Cardiac muscle cell (in vitro differentiated cells and primary cell): ENCODE measurements around the gene VCX3B. TPM values are rescaled to one million over a fixed set of nuclear protein-coding genes. Genes with fewer than 3 reads are reported as not detected.
"Not testable (repeated sequence)": the region's sequence is repeated elsewhere in the genome, so short reads cannot be mapped to it uniquely, and the experiment has no call there.

Experiments used
- DNase-seq, 2 donors: peaks; one replicate each; pipeline versions ENCODE4 v3.0.0 to v3.0.0-alpha.2; 2010 to 2017; ENCODE audit warnings: low read depth in 1 of 2, low spot score in 1 of 2
- H3K27ac ChIP-seq: fragments of 200-600 bp; sonication (generic); 2 replicates; pipeline ENCODE4 v1.5.1; 2016
- H3K27me3 ChIP-seq: fragments of 200-600 bp; sonication (generic); 2 replicates; pipeline ENCODE4 v1.6.0; 2016; ENCODE audit warnings: control low read depth
- H3K36me3 ChIP-seq: fragments of 200-600 bp; sonication (generic); 2 replicates; pipeline ENCODE4 v1.5.1; 2016; ENCODE audit warnings: control low read depth
- H3K4me1 ChIP-seq: fragments of 200-600 bp; sonication (generic); 2 replicates; pipeline ENCODE4 v1.8.1; 2017; ENCODE audit warnings: low read depth, mild to moderate bottlenecking, mixed run types
- H3K4me3 ChIP-seq: fragments of 200-600 bp; sonication (generic); 2 replicates; pipeline ENCODE4 v1.5.1; 2016; ENCODE audit warnings: mild to moderate bottlenecking
- H3K9me3 ChIP-seq: fragments of 200-600 bp; sonication (generic); 2 replicates; pipeline ENCODE4 v1.5.1; 2017; ENCODE audit warnings: low read depth, mild to moderate bottlenecking, control low read depth
- polyA plus RNA-seq: library from polyadenylated mRNA; unstranded; fragments of >200 nt; fragmentation: Nextera tagmentation; extraction: Ambion mirVana; gene quantifications from 2 replicates; pipeline ENCODE4 v1.2.1, GENCODE V29; 2016
- total RNA-seq: library from RNA; depleted of rRNA; stranded (reverse); fragments of >200 nt; gene quantifications from 2 replicates; pipeline ENCODE4 v1.2.3, GENCODE V29; 2016
- TF ChIP-seq, protein P1 (sequence below): IDR thresholded peaks from 2 replicates; pipeline ENCODE4 v1.5.1; 2012; ENCODE audit warnings: low read depth, mild to moderate bottlenecking, low read length

VCX3B gene
- total and polyA plus RNA-seq, 2 experiments from 2014 or later = 0.35 to 1.3 TPM

DNA sequence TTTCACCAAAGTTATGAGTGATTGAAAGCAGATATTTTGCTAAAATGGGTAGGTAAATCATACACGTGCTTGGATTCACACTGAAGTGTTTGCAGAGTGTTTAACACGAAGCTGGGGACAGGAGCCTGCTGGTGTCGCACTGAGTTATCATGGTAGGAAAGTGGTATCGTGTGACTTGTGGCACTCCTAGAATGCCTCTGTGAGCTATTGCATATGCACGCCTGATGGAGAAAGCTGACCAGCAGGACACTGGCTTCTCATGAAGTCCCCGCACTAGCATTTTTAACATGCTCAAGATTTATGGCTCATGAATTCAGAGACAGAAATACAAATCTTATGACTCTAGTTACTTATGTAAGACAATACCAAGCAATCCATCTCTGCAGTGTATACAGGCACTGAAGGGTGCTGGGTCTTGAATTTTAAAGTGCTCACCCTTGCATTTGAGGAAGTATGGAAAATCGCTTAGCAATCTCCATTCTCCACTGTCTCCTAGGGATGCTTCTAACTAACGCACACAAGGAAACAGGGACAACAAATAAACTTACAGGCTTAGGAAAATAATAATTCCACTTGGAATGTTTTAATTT lies 19.8 kb downstream of the VCX3B start:
- TF ChIP-seq, protein P1, sequence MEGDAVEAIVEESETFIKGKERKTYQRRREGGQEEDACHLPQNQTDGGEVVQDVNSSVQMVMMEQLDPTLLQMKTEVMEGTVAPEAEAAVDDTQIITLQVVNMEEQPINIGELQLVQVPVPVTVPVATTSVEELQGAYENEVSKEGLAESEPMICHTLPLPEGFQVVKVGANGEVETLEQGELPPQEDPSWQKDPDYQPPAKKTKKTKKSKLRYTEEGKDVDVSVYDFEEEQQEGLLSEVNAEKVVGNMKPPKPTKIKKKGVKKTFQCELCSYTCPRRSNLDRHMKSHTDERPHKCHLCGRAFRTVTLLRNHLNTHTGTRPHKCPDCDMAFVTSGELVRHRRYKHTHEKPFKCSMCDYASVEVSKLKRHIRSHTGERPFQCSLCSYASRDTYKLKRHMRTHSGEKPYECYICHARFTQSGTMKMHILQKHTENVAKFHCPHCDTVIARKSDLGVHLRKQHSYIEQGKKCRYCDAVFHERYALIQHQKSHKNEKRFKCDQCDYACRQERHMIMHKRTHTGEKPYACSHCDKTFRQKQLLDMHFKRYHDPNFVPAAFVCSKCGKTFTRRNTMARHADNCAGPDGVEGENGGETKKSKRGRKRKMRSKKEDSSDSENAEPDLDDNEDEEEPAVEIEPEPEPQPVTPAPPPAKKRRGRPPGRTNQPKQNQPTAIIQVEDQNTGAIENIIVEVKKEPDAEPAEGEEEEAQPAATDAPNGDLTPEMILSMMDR = no peak
- H3K27me3 ChIP-seq = no peaks in the 10 kb centered on the region
- no peaks in the 10 kb centered on the region for H3K36me3 ChIP-seq
- H3K27ac ChIP-seq = no peak overlapping the region
- no peaks in the 10 kb centered on the region for H3K9me3 ChIP-seq
- no peaks in the 10 kb centered on the region for H3K4me1 ChIP-seq
- no peak overlapping the region for H3K4me3 ChIP-seq
- peak in 1 of 2 donors; percentile 35 for DNase-seq

DNA sequence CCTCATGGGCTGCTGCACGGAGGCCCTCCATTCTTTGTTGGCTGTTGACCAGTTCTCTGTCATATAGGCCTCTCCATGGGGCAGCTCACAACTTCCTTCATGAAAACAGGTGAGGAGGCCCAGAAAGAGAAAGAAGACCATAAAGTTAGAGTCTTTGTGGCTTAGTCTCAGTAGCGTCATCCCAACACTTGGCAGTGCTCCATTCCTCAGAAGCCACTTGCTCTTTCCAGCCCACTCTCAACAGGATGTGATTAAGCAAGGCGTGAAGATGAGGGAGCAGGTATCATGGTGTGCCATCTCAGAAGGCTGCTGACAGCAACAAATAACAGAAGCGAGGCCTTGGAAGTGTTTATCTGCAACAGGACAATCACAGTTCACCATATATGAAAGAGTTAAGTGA lies 30.4 kb downstream of the VCX3B start:
- H3K36me3 ChIP-seq, H3K27ac ChIP-seq, DNase-seq, H3K27me3 ChIP-seq, H3K4me1 ChIP-seq, H3K4me3 ChIP-seq, H3K9me3 ChIP-seq: not testable (repeated sequence)

DNA sequence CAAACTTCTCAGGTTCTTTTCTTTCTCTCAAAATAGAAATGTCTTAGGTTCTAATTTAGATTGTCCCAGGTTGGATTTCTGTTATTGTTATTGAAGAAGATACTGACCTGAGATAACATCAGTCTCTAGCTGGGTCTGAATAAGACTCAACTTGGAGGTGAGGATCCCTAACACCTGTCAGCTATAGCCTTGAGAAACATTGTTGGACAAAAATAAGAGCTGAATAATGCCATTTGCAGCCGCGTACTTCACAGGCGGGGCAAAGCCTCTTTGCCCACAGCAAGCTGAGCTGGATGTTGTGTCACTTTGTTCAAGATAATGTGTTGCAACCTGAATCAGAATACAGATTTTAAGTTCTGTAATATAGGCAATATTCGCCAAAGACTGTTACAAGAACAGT lies 35.6 kb downstream of the VCX3B start:
- H3K36me3 ChIP-seq = no peaks in the 10 kb centered on the region
- no peak overlapping the region for H3K4me3 ChIP-seq
- H3K9me3 ChIP-seq = no peaks in the 10 kb centered on the region
- H3K4me1 ChIP-seq = peaks cover 4% of the 10 kb centered on the region
- no peaks in the 10 kb centered on the region for H3K27me3 ChIP-seq
- no peak for DNase-seq
- H3K27ac ChIP-seq = no peak overlapping the region
- TF ChIP-seq, protein P1 = no peak

DNA sequence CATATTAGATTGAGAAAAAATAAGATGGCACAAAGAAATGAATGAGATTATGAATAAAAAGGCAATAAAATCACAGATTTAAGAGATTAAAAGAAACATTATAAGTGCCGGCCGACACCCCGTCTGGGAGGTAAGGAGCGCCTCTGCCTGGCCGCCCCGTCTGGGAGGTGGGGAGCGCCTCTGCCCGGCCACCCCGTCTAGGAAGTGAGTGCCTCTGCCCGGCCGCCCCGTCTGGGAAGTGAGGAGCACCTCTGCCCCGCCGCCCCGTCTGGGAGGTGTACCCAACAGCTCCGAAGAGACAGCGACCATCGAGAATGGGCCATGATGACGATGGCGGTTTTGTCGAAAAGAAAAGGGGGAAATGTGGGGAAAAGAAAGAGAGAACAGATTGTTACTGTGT lies 37.5 kb downstream of the VCX3B start:
- H3K27ac ChIP-seq, H3K36me3 ChIP-seq, H3K4me3 ChIP-seq, H3K27me3 ChIP-seq, DNase-seq, H3K4me1 ChIP-seq, H3K9me3 ChIP-seq: not testable (repeated sequence)

DNA sequence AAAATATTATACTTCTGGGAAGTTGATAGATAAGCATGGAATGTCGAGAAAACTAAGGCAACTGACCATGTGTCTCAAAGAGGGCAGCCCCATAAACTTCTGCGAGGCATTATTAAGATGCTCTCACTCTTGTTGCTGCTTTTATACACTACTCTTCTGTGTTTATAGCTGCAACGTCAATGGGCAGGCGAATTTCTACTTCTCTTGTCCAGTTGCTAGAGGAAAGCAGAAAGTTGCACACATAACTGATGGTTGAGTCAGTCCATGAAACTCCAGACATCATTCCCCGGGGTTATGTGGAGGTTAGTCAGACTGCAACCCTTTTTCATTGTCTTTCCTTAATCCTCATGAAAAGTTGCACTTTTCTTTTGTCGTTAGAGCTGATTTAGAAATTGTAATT lies 39.8 kb downstream of the VCX3B start:
- peak in 1 of 2 donors; percentile 84 for DNase-seq
- Histone ChIP-seq H3K4me3 (no peak overlapping the region), H3K27ac (no peak overlapping the region), H3K9me3 (no peaks in the 10 kb centered on the region), H3K36me3 (no peaks in the 10 kb centered on the region), H3K27me3 (no peaks in the 10 kb centered on the region), H3K4me1 (peaks cover 4% of the 10 kb centered on the region)
- TF ChIP-seq, protein P1 = no peak
